ENCODE measurements around the gene LMNB1.
A peak's percentile ranks its signal among the peaks of the same experiment; 100 is the strongest.
"Not testable (repeated sequence)": the region's sequence is repeated elsewhere in the genome, so short reads cannot be mapped to it uniquely, and the experiment has no call there.

Gene LMNB1, protein sequence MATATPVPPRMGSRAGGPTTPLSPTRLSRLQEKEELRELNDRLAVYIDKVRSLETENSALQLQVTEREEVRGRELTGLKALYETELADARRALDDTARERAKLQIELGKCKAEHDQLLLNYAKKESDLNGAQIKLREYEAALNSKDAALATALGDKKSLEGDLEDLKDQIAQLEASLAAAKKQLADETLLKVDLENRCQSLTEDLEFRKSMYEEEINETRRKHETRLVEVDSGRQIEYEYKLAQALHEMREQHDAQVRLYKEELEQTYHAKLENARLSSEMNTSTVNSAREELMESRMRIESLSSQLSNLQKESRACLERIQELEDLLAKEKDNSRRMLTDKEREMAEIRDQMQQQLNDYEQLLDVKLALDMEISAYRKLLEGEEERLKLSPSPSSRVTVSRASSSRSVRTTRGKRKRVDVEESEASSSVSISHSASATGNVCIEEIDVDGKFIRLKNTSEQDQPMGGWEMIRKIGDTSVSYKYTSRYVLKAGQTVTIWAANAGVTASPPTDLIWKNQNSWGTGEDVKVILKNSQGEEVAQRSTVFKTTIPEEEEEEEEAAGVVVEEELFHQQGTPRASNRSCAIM

GRCh38 chr5:126776499-126777256, at the start of gene LMNB1:
TSS of gene LMNB1 (plus strand) at chr5:126777136. CDS start at chr5:126777509, 373 bp downstream.
- DNase-seq, result peak; percentile 92

DNA sequence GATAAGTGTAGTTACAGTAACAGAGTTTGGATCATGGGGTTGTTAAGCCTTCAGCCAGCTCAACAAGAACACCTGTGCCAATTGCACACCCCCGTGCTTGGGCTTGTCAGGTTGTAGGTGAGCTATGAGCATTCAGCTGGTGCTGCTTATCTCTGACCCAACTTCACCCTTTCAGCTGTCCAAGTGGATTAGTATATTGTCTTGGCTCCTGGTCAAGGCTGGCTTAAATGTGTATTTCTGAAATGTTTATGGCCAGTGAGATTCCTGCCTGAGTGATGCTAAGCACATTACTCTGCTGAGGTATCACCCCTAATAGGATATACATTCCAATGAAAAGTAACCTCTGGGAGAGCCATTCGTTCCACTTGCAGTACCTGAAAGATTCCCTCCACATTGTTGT, 44.2 kb upstream of the LMNB1 start:
- DNase-seq, result no peak

GRCh38 chr5:126734573-126734972, 42.4 kb upstream of the LMNB1 start:
- not testable (repeated sequence) for DNase-seq

- DNase-seq, result no peak
These were observed 40.8 kb upstream of the LMNB1 start for GRCh38 chr5:126736141-126736540.

DNA sequence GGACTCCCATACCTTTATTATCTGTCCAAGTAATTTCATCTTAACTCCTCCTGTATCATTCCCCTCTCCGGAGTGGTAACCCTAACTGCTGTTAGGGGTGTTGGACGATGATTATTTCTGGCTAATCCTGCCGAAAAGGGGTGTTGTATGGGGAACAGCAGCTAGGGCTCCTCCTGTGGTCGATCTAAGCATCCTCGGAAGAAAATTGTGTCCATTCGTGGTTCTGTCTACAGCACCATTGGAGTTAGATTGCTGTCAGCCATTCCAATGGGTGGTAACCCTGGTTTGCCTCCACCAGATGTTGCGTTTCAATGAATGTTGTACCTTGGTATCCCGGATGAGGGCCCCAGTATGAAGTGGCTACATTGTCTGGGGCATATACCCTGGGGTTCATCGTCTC, 35.6 kb upstream of the LMNB1 start:
- no peak for DNase-seq

- DNase-seq, result no peak
These were observed 34.5 kb upstream of the LMNB1 start for GRCh38 chr5:126742425-126742824.

DNA sequence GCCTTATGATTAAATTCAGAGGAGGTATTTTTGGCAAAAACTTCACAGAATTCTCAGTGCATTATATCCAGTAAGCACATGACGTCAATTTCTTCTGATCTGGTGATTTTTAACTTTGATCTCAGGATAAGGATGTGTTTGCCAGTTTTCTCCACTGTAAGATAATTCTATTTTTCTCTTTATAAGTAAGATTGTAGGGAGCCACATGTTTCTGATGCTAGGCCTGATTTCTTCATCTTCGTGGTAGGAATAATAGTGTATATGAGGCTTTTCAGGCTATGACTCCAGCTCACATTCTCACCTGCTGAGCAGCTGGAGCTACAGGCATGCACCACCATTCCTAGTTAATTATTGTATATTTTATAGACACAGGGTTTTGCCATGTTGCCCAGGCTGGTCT, 32.1 kb upstream of the LMNB1 start:
- no peak for DNase-seq

- no peak for DNase-seq
These were observed 31.5 kb upstream of the LMNB1 start for GRCh38 chr5:126745259-126745992.

DNA sequence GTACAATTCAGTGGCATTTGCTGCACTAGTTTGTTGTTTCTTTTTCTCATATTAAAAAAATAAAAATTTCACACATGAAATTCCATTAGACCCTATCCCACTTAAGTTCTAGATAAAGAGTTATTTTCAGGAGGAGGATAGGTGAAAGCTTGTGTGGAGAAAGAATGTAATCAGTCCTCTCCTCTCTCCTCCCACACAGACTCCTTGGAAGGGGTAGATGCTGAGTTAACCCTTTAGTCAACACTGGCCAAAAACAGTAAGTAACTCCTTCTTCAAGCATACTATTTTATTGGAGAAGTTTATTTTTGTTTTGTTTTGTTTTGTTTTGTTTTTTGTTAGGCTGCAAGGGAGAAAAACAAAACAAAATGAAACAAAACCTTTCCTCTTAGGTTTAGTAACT, 30.6 kb upstream of the LMNB1 start:
- no peak for DNase-seq

- DNase-seq, result no peak
These were observed 24.7 kb upstream of the LMNB1 start for GRCh38 chr5:126752081-126752785.

- peak; percentile 12 for DNase-seq
These were observed 23.7 kb upstream of the LMNB1 start for GRCh38 chr5:126753227-126753626.

DNA sequence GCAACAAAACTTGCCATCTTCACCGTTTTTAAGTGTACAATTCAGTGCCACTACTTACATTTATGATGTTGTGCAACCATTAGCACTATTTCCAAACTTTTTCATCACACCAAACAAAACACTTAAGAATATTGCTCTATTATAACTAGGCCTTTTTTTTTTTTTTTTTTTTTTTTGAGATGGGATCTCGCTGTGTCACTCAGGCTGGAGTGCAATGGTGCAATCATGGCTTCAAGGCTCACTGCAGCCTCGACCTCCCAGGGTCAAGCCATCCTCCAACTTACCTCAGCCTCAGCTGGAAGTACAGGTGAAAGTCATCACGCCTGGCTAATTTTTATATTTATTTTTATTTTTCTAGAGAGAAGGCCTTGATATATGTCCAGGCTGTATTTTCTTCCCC, 22.3 kb upstream of the LMNB1 start:
- no peak for DNase-seq

DNA sequence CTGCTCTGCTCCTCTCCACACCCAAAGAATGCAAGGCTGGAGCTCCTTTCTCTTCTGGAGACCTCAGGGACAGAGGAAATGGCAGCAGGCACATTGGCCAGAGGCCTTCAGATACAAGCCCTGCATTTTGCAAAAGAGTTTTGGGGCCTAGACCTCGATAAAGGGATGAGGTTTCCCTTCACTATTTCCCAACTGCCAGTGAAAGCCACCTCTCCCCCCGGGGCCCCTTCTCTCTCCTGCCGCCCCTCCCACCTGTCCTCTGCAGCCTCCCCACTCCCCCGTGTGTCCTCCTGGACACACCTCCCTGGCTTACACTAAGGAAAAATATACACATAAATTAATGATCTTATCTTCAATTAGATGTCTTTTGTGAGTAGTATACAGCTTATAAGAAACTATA, 21.3 kb upstream of the LMNB1 start:
- DNase-seq, result no peak

- DNase-seq, result no peak
These were observed 19.1 kb upstream of the LMNB1 start for GRCh38 chr5:126757713-126758357.

DNA sequence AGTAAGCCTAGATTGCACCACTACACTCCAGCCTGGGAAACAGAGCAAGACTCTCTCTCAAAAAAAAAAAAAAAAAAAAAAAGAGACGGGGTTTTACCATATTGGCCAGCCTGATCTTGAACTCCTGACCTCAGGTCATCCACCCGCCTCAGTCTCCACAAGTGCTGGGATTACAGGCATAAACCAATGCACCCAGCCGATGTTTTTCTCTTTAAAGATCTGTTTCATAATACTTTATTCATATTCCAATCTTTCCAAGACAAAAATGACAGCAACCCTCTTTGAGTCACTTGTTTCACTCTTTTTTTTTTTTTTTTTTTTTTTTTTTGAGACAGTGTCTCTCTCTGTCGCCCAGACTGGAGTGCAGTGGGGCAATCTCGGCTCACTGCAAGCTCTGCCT, 13.6 kb upstream of the LMNB1 start:
- DNase-seq, result no peak

GRCh38 chr5:126769703-126770102, 7.2 kb upstream of the LMNB1 start:
- DNase-seq, result no peak

DNA sequence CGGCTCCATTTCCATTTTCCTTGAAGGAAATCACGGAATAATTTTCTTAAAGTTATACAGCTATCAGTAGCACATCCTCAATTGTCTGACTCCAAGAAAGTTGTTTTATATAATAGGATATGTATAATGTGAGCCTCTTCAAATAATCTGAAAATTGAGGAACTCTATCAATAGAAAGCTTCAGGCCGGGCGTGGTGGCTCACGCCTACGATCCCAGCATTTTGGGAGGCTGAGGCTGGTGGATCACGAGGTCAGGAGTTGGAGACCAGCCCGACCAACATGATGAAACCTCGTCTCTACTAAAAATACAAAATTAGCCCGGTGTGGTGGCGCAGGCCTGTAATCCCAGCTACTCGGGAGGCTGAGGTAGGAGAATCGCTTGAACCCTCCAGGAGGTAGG, 3.4 kb upstream of the LMNB1 start:
- not testable (repeated sequence) for DNase-seq

- not testable (repeated sequence) for DNase-seq
These were observed 2.3 kb upstream of the LMNB1 start for GRCh38 chr5:126774595-126774994.

DNA sequence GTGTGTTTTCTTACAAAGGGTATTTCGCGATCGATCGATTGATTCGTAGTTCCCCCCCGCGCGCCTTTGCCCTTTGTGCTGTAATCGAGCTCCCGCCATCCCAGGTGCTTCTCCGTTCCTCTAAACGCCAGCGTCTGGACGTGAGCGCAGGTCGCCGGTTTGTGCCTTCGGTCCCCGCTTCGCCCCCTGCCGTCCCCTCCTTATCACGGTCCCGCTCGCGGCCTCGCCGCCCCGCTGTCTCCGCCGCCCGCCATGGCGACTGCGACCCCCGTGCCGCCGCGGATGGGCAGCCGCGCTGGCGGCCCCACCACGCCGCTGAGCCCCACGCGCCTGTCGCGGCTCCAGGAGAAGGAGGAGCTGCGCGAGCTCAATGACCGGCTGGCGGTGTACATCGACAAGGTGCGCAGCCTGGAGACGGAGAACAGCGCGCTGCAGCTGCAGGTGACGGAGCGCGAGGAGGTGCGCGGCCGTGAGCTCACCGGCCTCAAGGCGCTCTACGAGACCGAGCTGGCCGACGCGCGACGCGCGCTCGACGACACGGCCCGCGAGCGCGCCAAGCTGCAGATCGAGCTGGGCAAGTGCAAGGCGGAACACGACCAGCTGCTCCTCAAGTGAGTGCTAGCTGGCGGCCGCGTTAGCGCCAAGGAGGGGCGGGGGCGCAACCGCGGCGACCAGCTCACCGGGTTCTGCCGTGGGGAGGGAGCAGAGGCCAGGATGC, 480 bp downstream of the LMNB1 start:
- no peak for DNase-seq

- peak; percentile 89 for DNase-seq
These were observed 1.2 kb downstream of the LMNB1 start for GRCh38 chr5:126777975-126778674.
